Omental fat pad (tissue), 4 donors: ENCODE data around the gene NDUFB8. TPM values are rescaled to one million over a fixed set of nuclear protein-coding genes. Genes with fewer than 3 reads are reported as not detected.

Source experiments
- ATAC-seq: fragments of 150-250 bp; one replicate; pipeline ENCODE4 v1.9.1; 2016; ENCODE audit warnings: mild to moderate bottlenecking, moderate library complexity; ENCODE audit not compliant: low FRiP score
- DNase-seq: peaks from one replicate; pipeline ENCODE4 v3.0.0-alpha.2; 2019; ENCODE audit warnings: low spot score
- CTCF ChIP-seq, 3 donors: fragments of 450-650 bp; IDR thresholded peaks; one replicate each; pipeline ENCODE4 v1.5.1; 2016 to 2017; ENCODE audit warnings: antibody characterized with exemption in 3 of 3, mild to moderate bottlenecking in 3 of 3, moderate library complexity in 2 of 3
- total RNA-seq, 4 donors: library from RNA; depleted of rRNA; stranded (reverse); fragments of >200 nt; gene quantifications; one replicate each; pipeline ENCODE4 v1.1.0, GENCODE V29; 2016

Gene NDUFB8
- total RNA-seq, 4 donors from 2014 or later = 104 to 180 (median 125) TPM

GRCh38 chr10:100508691-100509150, 20.9 kb downstream of the NDUFB8 start:
- no peak for ATAC-seq

GRCh38 chr10:100508266-100508665, 21.4 kb downstream of the NDUFB8 start:
- no peak for TF ChIP-seq CTCF (IDR thresholded peaks at IDR 0.05)
- no peak for ATAC-seq

More at GRCh38 chr10:100508691-100509150, 20.9 kb downstream of the NDUFB8 start:
- TF ChIP-seq CTCF (IDR thresholded peaks at IDR 0.05) = no peak
- no peak for DNase-seq

GRCh38 chr10:100507357-100507732, 22.3 kb downstream of the NDUFB8 start:
- DNase-seq (no peak), ATAC-seq (no peak)
- TF ChIP-seq CTCF (IDR thresholded peaks at IDR 0.05) = no peak

More at GRCh38 chr10:100508266-100508665, 21.4 kb downstream of the NDUFB8 start:
- DNase-seq = no peak

GRCh38 chr10:100506596-100507356, 22.9 kb downstream of the NDUFB8 start:
- DNase-seq = no peak
- no peak for ATAC-seq
- no peak for TF ChIP-seq CTCF (IDR thresholded peaks at IDR 0.05)

- TF ChIP-seq CTCF (IDR thresholded peaks at IDR 0.05) = no peak
- DNase-seq (no peak), ATAC-seq (no peak)
Observed at GRCh38 chr10:100505164-100505563, 24.5 kb downstream of the NDUFB8 start.

GRCh38 chr10:100504096-100504495, 25.6 kb downstream of the NDUFB8 start:
- ATAC-seq (no peak), DNase-seq (no peak)
- no peak for TF ChIP-seq CTCF (IDR thresholded peaks at IDR 0.05)

- DNase-seq (no peak), ATAC-seq (no peak)
- TF ChIP-seq CTCF (IDR thresholded peaks at IDR 0.05) = no peak
Observed at GRCh38 chr10:100502926-100503494, 26.7 kb downstream of the NDUFB8 start.
